Measurements from ENCODE around the gene TDP1.

Gene TDP1

GRCh38 chr14:90039253-90040010, 83.7 kb downstream of the TDP1 start:
- DNase-seq (ENCODE audit: low read depth, low spot score), result no peak
- no peak for TF ChIP-seq CTCF (IDR thresholded peaks at IDR 0.05; ENCODE audit: insufficient read depth, low read length, missing control alignments)
- POLR2A ChIA-PET, result no interaction called here
- no peak overlapping the region for H3K4me3 ChIP-seq (ENCODE audit: low read depth, low read length)
- CTCF ChIA-PET, result no interaction called here

DNA sequence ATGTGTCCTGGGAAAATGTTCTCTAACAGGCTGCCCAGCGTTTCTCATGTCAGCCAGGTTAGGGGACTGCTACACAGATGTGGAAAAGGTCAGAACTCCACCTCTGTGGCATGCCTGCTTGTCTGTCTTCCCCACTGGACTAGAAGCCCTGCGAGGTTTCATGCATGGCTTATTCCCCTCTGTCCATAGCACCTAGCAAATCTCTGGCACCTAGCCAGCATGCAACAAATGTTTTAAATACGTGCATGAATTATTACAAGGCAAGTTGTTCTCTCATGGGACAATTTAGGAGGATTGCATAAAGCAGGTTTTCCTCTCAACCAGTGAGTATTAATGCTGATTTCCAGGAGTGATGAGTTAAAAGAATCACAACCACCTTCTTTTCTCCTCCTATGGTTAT, 84.7 kb downstream of the TDP1 start:
- no peak overlapping the region for H3K4me3 ChIP-seq (ENCODE audit: low read depth, low read length)
- no peak for DNase-seq (ENCODE audit: low read depth, low spot score)
- no peak for TF ChIP-seq CTCF (IDR thresholded peaks at IDR 0.05; ENCODE audit: insufficient read depth, low read length, missing control alignments)
- ChIA-PET POLR2A (no interaction called here), CTCF (interaction anchor here (1.0 kb wide), 1 partner anchor 68 kb away, joined by 3 read pairs; no protein-coding TSS in a partner anchor)

DNA sequence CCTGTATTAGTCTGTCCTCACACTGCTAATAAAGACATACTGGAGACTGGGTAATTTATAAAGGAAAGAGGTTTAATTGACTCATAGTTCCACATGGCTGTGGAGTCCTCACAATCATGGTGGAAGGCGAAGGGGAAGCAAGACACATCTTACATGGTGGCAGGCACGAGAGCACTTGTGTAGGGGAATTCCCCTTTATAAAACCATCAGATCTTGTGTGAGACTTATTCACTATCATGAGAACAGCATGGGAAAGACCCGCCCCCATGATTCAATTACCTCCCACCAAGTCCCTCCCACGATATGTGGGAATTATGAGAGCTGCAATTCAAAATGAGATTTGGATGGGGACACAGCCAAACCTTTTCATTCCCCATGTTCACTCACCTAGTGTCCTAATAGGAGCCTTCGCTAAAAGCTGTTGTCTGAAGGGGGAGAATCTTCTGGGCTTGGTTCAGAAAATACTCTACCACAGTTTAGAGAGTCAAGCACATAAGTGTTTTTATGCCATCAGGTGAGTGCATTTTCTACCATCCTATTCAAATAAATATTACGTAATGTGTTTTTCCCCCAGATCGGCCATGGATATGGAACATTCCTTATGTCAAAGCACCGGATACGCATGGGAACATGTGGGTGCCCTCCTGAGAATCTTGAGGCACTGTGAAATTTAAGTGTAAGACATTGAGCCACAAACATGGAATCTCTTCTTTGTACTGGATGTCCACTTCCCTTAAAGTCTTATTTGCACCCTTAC, 86.9 kb downstream of the TDP1 start:
- no peak overlapping the region for H3K4me3 ChIP-seq (ENCODE audit: low read depth, low read length)
- ChIA-PET POLR2A (no interaction called here), CTCF (interaction anchor here (2.4 kb wide), 1 partner anchor 70 kb away, joined by 10 read pairs; no protein-coding TSS in a partner anchor)
- TF ChIP-seq CTCF (IDR thresholded peaks at IDR 0.05; ENCODE audit: insufficient read depth, low read length, missing control alignments), result no peak
- no peak for DNase-seq (ENCODE audit: low read depth, low spot score)

DNA sequence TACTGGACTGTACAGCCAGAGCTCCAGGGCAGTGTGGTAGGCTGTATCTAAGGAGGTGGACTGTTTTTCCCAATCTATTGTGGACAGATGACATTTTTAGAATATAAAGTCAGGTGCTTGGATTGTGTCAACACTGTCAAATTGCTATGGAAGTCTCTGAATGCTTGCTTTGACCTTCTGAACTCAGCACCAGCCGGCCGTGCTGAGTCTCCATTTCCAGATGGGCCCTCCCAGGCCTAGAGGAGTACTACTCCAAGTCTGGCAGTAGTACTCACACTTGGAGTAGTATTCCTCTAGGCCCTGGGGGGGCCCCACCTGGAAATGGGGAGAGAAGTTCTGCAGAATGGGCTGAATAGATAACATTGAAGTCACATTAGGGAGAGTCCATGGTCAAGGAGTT, 89.9 kb downstream of the TDP1 start:
- CTCF ChIA-PET, result no interaction called here

DNA sequence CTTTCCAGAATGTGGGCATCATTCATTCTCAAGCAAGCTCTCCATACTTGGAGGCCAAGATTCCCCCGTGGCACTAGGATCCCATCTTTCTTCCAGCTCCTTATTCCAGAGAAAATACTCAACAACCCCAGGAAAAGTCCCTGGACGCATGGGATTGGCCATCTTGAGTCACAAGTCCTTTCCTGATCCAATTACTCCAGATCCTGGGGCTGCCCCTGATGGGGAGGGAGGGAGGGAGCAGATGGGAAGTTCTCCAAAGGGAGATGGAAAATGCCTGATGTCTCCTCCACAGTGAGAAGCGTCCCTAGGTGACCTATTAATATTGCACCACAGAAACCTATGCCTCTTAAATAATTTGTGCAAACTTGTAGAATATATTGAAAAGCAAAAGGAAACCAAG, 93.7 kb downstream of the TDP1 start:
- ChIA-PET CTCF (interaction anchor here (0.6 to 1.9 kb wide), 4 partner anchors 11 to 108 kb away, joined by 3 to 5 read pairs (median 4); no protein-coding TSS in a partner anchor), POLR2A (no interaction called here)
- no peak for TF ChIP-seq CTCF (IDR thresholded peaks at IDR 0.05; ENCODE audit: insufficient read depth, low read length, missing control alignments)
- DNase-seq (ENCODE audit: low read depth, low spot score), result no peak
- no peak overlapping the region for H3K4me3 ChIP-seq (ENCODE audit: low read depth, low read length)

More for the DNA sequence above, 89.9 kb downstream of the TDP1 start:
- POLR2A ChIA-PET, result no interaction called here
- no peak overlapping the region for H3K4me3 ChIP-seq (ENCODE audit: low read depth, low read length)
- TF ChIP-seq CTCF (IDR thresholded peaks at IDR 0.05; ENCODE audit: insufficient read depth, low read length, missing control alignments), result no peak
- DNase-seq (ENCODE audit: low read depth, low spot score), result no peak

- no peak for DNase-seq (ENCODE audit: low read depth, low spot score)
- H3K4me3 ChIP-seq (ENCODE audit: low read depth, low read length), result no peak overlapping the region
- POLR2A ChIA-PET, result no interaction called here
- CTCF ChIA-PET, result interaction anchor here (0.6 kb wide), 1 partner anchor 107 kb away, joined by 4 read pairs; no protein-coding TSS in a partner anchor
- no peak for TF ChIP-seq CTCF (IDR thresholded peaks at IDR 0.05; ENCODE audit: insufficient read depth, low read length, missing control alignments)
Measured at GRCh38 chr14:90050271-90050670, 94.5 kb downstream of the TDP1 start.

Data from AG04449 (cell line).